ENCODE measurements around the gene MRPL54. TPM values are rescaled to one million over a fixed set of nuclear protein-coding genes. Genes with fewer than 3 reads are reported as not detected.

MRPL54 gene
- total RNA-seq, 3 donors from 2014 or later = 51.6 to 64.9 (median 56.2) TPM

- intact Hi-C loops (cut with DNase I, micrococcal nuclease) = no loop called here
- Histone ChIP-seq H3K9me3 (no peaks in the 10 kb centered on the region), H3K4me3 (no peak overlapping the region), H3K36me3 (ENCODE audit: low read depth) (no peaks in the 10 kb centered on the region), H3K4me1 (ENCODE audit: low read depth) (no peaks in the 10 kb centered on the region)
- DNase-seq (peak; percentile 24 to 77 (median 55)), ATAC-seq (peak; percentile 65)
- no peak for TF ChIP-seq CTCF (IDR thresholded peaks at IDR 0.05)
These were observed 39.1 kb downstream of the MRPL54 start for GRCh38 chr19:3801412-3802096.

DNA sequence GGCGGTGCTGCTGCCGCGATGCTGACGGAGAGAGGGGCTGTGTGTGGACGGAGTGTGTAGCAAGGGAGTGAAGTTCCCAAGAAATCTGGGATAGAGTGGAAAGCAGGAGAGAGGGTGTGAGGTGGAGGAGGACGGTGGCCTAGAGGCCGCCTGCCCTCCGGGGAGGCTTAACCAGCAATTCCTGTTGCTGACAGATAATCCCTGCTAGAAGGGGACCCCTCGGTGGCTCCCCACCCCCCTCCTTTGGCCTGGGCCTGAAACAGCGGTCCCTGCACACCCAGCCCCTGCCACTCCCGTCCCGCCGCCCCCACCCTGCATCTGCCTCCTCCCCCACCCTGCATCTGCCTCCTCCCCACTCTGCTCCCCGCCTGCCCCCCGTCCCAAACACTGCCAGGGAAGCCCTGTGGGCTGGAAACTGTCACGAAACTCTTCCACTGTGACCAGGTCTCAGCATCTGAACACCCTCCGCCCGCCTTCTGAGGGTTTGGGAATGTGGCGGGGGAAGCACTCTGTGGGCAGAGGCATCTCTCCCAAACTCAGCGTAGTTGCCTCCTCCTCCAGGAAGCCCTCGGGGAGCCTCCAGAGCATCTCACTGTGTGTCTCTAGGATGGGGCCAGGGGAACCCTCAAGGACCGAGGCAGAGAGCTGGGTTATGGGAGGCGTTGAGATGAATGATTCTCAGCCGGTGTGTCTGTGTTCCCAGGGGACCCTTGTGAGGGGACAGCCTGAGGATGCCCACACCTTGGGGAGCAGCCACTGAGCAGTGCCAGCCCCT, 40.8 kb downstream of the MRPL54 start:
- Histone ChIP-seq H3K4me3 (no peak overlapping the region), H3K4me1 (ENCODE audit: low read depth) (no peaks in the 10 kb centered on the region), H3K9me3 (no peaks in the 10 kb centered on the region), H3K36me3 (ENCODE audit: low read depth) (no peaks in the 10 kb centered on the region)
- DNase-seq = no peak
- intact Hi-C loops (cut with DNase I, micrococcal nuclease) = no loop called here
- no peak for TF ChIP-seq CTCF (IDR thresholded peaks at IDR 0.05)
- ATAC-seq = no peak

DNA sequence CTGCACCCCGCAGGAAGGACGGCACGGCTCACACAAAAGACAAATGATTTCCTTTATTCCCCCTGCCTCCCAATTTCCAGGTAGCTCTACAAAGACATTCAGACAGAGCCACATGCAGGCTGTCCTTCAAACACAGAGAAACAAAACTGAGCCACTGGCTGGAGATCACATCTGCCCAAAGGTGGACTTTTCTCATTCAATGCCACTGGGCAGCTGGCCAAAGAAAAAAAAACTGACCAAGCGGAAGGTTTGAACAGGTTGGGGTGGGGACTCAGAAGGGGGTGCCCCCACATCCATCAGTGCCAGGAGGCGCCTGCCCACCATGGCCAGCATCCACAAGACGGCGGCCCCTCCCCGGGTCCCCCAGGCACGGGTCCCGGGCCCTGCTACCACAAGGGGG, 41.5 kb downstream of the MRPL54 start:
- intact Hi-C loops (cut with DNase I, micrococcal nuclease) = no loop called here
- Histone ChIP-seq H3K4me1 (ENCODE audit: low read depth) (no peaks in the 10 kb centered on the region), H3K4me3 (no peak overlapping the region), H3K36me3 (ENCODE audit: low read depth) (no peaks in the 10 kb centered on the region), H3K9me3 (no peaks in the 10 kb centered on the region)
- DNase-seq (no peak), ATAC-seq (no peak)
- no peak for TF ChIP-seq CTCF (IDR thresholded peaks at IDR 0.05)

DNA sequence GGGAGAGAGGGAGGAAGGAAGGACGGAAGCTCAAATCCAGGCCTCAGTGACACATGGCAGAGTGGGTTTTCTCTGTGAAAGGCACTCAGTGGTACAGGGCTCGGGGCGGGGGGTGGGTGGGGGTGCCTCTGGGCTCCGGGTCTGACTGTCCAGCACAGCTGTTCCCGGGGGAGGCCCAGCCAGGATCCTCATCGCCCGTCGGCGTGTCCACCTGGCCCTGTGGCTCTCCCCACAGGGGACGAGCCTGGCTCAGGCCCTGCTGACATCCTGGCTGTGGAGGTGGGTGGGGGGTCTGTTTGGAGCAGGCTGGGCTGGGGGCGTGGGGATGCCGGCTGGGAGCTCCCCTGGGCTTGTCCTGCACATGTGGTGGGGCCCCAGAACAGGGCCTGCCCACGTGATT, 41.9 kb downstream of the MRPL54 start:
- DNase-seq (no peak), ATAC-seq (no peak)
- TF ChIP-seq CTCF (IDR thresholded peaks at IDR 0.05) = no peak
- intact Hi-C loops (cut with DNase I, micrococcal nuclease) = no loop called here
- Histone ChIP-seq H3K4me1 (ENCODE audit: low read depth) (no peaks in the 10 kb centered on the region), H3K4me3 (no peak overlapping the region), H3K36me3 (ENCODE audit: low read depth) (no peaks in the 10 kb centered on the region), H3K9me3 (no peaks in the 10 kb centered on the region)

DNA sequence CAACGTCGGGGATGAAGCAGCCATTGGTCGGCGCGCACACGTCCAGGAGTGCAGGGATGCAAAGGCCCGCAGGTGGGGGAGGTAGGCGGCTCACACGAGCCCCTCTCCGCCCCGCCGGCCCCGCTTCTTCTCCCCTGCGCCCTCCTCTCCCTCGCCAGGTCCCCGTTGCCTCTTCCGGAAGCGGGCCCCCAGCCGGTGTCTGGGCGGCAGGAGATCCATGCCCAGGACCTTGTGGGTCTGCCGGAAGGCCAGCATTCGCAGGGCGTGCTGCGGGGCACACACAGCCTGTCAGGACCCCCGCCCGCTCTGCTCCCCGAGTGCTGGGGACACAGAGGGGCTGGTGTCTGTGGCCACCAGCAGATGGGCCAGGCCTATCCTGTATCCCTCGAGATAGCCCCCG, 43.4 kb downstream of the MRPL54 start:
- TF ChIP-seq CTCF (IDR thresholded peaks at IDR 0.05) = no peak

More for the DNA sequence above, 43.4 kb downstream of the MRPL54 start:
- Histone ChIP-seq H3K9me3 (no peaks in the 10 kb centered on the region), H3K36me3 (ENCODE audit: low read depth) (no peaks in the 10 kb centered on the region), H3K4me3 (no peak overlapping the region), H3K4me1 (ENCODE audit: low read depth) (no peaks in the 10 kb centered on the region)
- intact Hi-C loops (cut with DNase I, micrococcal nuclease) = no loop called here
- DNase-seq (no peak), ATAC-seq (no peak)
